Stimulated activated memory B cell treated with anti-CD40 and anti-IgM and Interleukin-4, amounts not matched to agents 10 μg/mL and 1 μg/mL and 100 μg/mL, for 72 hours (primary cell): ENCODE data around the gene DCUN1D2.
"Not testable (repeated sequence)": the region's sequence is repeated elsewhere in the genome, so short reads cannot be mapped to it uniquely, and the experiment has no call there.

Experiments used
- ATAC-seq: fragments of 150-1000 bp; cut with Tn5 transposase; 2 replicates; pipeline ENCODE4 v1.10.0; 2021
- H3K27ac Mint-ChIP-seq: one replicate; pipeline ENCODE4 v1.8.0; 2022; ENCODE audit warnings: mild to moderate bottlenecking, mixed read lengths
- H3K27me3 Mint-ChIP-seq: one replicate; pipeline ENCODE4 v1.8.0; 2022; ENCODE audit warnings: mixed read lengths
- H3K36me3 Mint-ChIP-seq: one replicate; pipeline ENCODE4 v1.8.0; 2022; ENCODE audit warnings: mixed read lengths
- H3K4me1 Mint-ChIP-seq: one replicate; pipeline ENCODE4 v1.8.0; 2022; ENCODE audit warnings: mixed read lengths
- H3K4me3 Mint-ChIP-seq: one replicate; pipeline ENCODE4 v1.8.0; 2022; ENCODE audit warnings: mild to moderate bottlenecking, moderate library complexity, mixed read lengths
- H3K9me3 Mint-ChIP-seq: one replicate; pipeline ENCODE4 v1.8.0; 2022; ENCODE audit warnings: mixed read lengths

DCUN1D2 gene

GRCh38 chr13:113437408-113438010, 53.0 kb downstream of the DCUN1D2 start:
- H3K27ac Mint-ChIP-seq: no peak overlapping the region
- no peak overlapping the region for H3K4me3 Mint-ChIP-seq
- H3K4me1 Mint-ChIP-seq: no peaks in the 10 kb centered on the region
- H3K36me3 Mint-ChIP-seq: peaks cover 19% of the 10 kb centered on the region
- no peak for ATAC-seq
- peaks cover 10% of the 10 kb centered on the region for H3K9me3 Mint-ChIP-seq
- no peaks in the 10 kb centered on the region for H3K27me3 Mint-ChIP-seq

GRCh38 chr13:113436866-113437265, 53.6 kb downstream of the DCUN1D2 start:
- H3K4me1 Mint-ChIP-seq, H3K4me3 Mint-ChIP-seq, H3K27me3 Mint-ChIP-seq, H3K9me3 Mint-ChIP-seq, ATAC-seq, H3K27ac Mint-ChIP-seq: not testable (repeated sequence)
- H3K36me3 Mint-ChIP-seq: peaks cover 16% of the 10 kb centered on the region

- not testable (repeated sequence) for H3K36me3 Mint-ChIP-seq, H3K4me3 Mint-ChIP-seq, H3K27ac Mint-ChIP-seq, H3K4me1 Mint-ChIP-seq, H3K9me3 Mint-ChIP-seq, ATAC-seq, H3K27me3 Mint-ChIP-seq
These were observed 54.6 kb downstream of the DCUN1D2 start for GRCh38 chr13:113435907-113436306.

- Mint-ChIP-seq H3K36me3 (peaks cover 5% of the 10 kb centered on the region), H3K27me3 (peaks cover 2% of the 10 kb centered on the region), H3K4me1 (no peaks in the 10 kb centered on the region), H3K27ac (no peak overlapping the region), H3K9me3 (no peaks in the 10 kb centered on the region), H3K4me3 (no peak overlapping the region)
- ATAC-seq: no peak
These were observed 57.1 kb downstream of the DCUN1D2 start for GRCh38 chr13:113433391-113433916.

- Mint-ChIP-seq H3K4me3 (no peak overlapping the region), H3K4me1 (no peaks in the 10 kb centered on the region), H3K27me3 (peaks cover 9% of the 10 kb centered on the region), H3K27ac (no peak overlapping the region), H3K9me3 (no peaks in the 10 kb centered on the region), H3K36me3 (peaks cover 5% of the 10 kb centered on the region)
- no peak for ATAC-seq
These were observed 57.8 kb downstream of the DCUN1D2 start for GRCh38 chr13:113432506-113433270.

- Mint-ChIP-seq H3K4me1 (no peaks in the 10 kb centered on the region), H3K9me3 (no peaks in the 10 kb centered on the region), H3K27me3 (peaks cover 21% of the 10 kb centered on the region), H3K36me3 (peaks cover 5% of the 10 kb centered on the region), H3K4me3 (no peak overlapping the region), H3K27ac (no peak overlapping the region)
- ATAC-seq: no peak
These were observed 59.3 kb downstream of the DCUN1D2 start for GRCh38 chr13:113431171-113431570.

- no peaks in the 10 kb centered on the region for H3K4me1 Mint-ChIP-seq
These were observed 60.0 kb downstream of the DCUN1D2 start for GRCh38 chr13:113430378-113431110.

GRCh38 chr13:113429608-113429985, 60.9 kb downstream of the DCUN1D2 start:
- no peak for ATAC-seq
- no peak overlapping the region for H3K4me3 Mint-ChIP-seq
- peaks cover 5% of the 10 kb centered on the region for H3K36me3 Mint-ChIP-seq
- H3K27ac Mint-ChIP-seq: no peak overlapping the region
- H3K4me1 Mint-ChIP-seq: no peaks in the 10 kb centered on the region
- peaks cover 29% of the 10 kb centered on the region for H3K27me3 Mint-ChIP-seq
- H3K9me3 Mint-ChIP-seq: peaks cover 3% of the 10 kb centered on the region

More at GRCh38 chr13:113430378-113431110, 60.0 kb downstream of the DCUN1D2 start:
- Mint-ChIP-seq H3K4me3 (no peak overlapping the region), H3K27ac (no peak overlapping the region), H3K36me3 (peaks cover 5% of the 10 kb centered on the region), H3K9me3 (no peaks in the 10 kb centered on the region), H3K27me3 (peaks cover 21% of the 10 kb centered on the region)
- ATAC-seq: no peak

GRCh38 chr13:113428871-113429607, 61.5 kb downstream of the DCUN1D2 start:
- Mint-ChIP-seq H3K27ac (no peak overlapping the region), H3K27me3 (peaks cover 33% of the 10 kb centered on the region), H3K4me3 (no peak overlapping the region), H3K36me3 (peaks cover 5% of the 10 kb centered on the region), H3K9me3 (peaks cover 5% of the 10 kb centered on the region), H3K4me1 (no peaks in the 10 kb centered on the region)
- no peak for ATAC-seq

GRCh38 chr13:113428469-113428865, 62.0 kb downstream of the DCUN1D2 start:
- no peak overlapping the region for H3K27ac Mint-ChIP-seq
- H3K4me1 Mint-ChIP-seq: no peaks in the 10 kb centered on the region
- peaks cover 5% of the 10 kb centered on the region for H3K9me3 Mint-ChIP-seq
- no peak overlapping the region for H3K4me3 Mint-ChIP-seq
- peaks cover 33% of the 10 kb centered on the region for H3K27me3 Mint-ChIP-seq
- ATAC-seq: no peak
- H3K36me3 Mint-ChIP-seq: peaks cover 5% of the 10 kb centered on the region

GRCh38 chr13:113427562-113428468, 62.7 kb downstream of the DCUN1D2 start:
- Mint-ChIP-seq H3K36me3 (peaks cover 5% of the 10 kb centered on the region), H3K4me1 (no peaks in the 10 kb centered on the region), H3K27me3 (peaks cover 33% of the 10 kb centered on the region), H3K9me3 (peaks cover 5% of the 10 kb centered on the region), H3K27ac (no peak overlapping the region), H3K4me3 (no peak overlapping the region)
- ATAC-seq: no peak

GRCh38 chr13:113426591-113426986, 63.9 kb downstream of the DCUN1D2 start:
- H3K27me3 Mint-ChIP-seq: peaks cover 45% of the 10 kb centered on the region
- H3K9me3 Mint-ChIP-seq: peaks cover 5% of the 10 kb centered on the region
- ATAC-seq: no peak
- H3K4me1 Mint-ChIP-seq: no peaks in the 10 kb centered on the region
- no peak overlapping the region for H3K27ac Mint-ChIP-seq
- H3K36me3 Mint-ChIP-seq: peaks cover 5% of the 10 kb centered on the region
- H3K4me3 Mint-ChIP-seq: no peak overlapping the region

- no peak overlapping the region for H3K27ac Mint-ChIP-seq
- H3K4me3 Mint-ChIP-seq: no peak overlapping the region
- no peak for ATAC-seq
- peaks cover 5% of the 10 kb centered on the region for H3K9me3 Mint-ChIP-seq
- no peaks in the 10 kb centered on the region for H3K4me1 Mint-ChIP-seq
- H3K27me3 Mint-ChIP-seq: peaks cover 49% of the 10 kb centered on the region
- peaks cover 5% of the 10 kb centered on the region for H3K36me3 Mint-ChIP-seq
These were observed 64.4 kb downstream of the DCUN1D2 start for GRCh38 chr13:113425941-113426590.
